CD14-positive monocyte (primary cell): ENCODE results near the gene GMPPA. TPM values are rescaled to one million over a fixed set of nuclear protein-coding genes. Genes with fewer than 3 reads are reported as not detected.
A peak's percentile ranks its signal among the peaks of the same experiment; 100 is the strongest.

Source experiments
- DNase-seq, 3 donors: peaks; one replicate each; pipeline ENCODE4 v3.0.0-alpha.2; 2011 to 2022
- H2AFZ ChIP-seq: 2 replicates; pipeline ENCODE4 v1.6.0; 2012; ENCODE audit warnings: mild to moderate bottlenecking, low read depth, low read length, inconsistent platforms; ENCODE audit not compliant: insufficient read depth, poor library complexity, severe bottlenecking
- H3K27ac ChIP-seq, 2 donors: 1 replicate in 1 of 2; 2 replicates in 1 of 2; pipeline ENCODE4 v1.5.1; 2012 to 2013; ENCODE audit warnings: low read length in 2 of 2, control low read depth in 1 of 2, inconsistent platforms in 1 of 2, low read depth in 1 of 2, mild to moderate bottlenecking in 1 of 2
- H3K27me3 ChIP-seq, 2 donors: one replicate each; pipeline versions ENCODE4 v1.6.0 to v1.6.1; 2011 to 2013; ENCODE audit warnings: low read length in 2 of 2; ENCODE audit not compliant: control insufficient read depth in 2 of 2, insufficient read depth in 2 of 2
- H3K36me3 ChIP-seq, 2 donors: replicated peaks in 1 of 2; 1 replicate in 1 of 2; 2 replicates in 1 of 2; pipeline versions ENCODE4 v1.5.1 to v1.6.1; 2012 to 2013; ENCODE audit warnings: low read length in 2 of 2, control low read depth in 1 of 2, inconsistent platforms in 1 of 2, mild to moderate bottlenecking in 1 of 2; ENCODE audit not compliant: insufficient read depth in 2 of 2, control insufficient read depth in 1 of 2
- H3K4me1 ChIP-seq, 2 donors: 1 replicate in 1 of 2; 2 replicates in 1 of 2; pipeline versions ENCODE4 v1.5.1 to v1.6.1; 2012 to 2013; ENCODE audit warnings: low read length in 2 of 2, control low read depth in 1 of 2, inconsistent platforms in 1 of 2, mild to moderate bottlenecking in 1 of 2, moderate library complexity in 1 of 2; ENCODE audit not compliant: insufficient read depth in 2 of 2, control insufficient read depth in 1 of 2
- H3K4me2 ChIP-seq: replicated peaks from 2 replicates; pipeline ENCODE3; 2012; ENCODE audit warnings: low read length, moderate library complexity, mild to moderate bottlenecking; ENCODE audit not compliant: poor library complexity, severe bottlenecking; ENCODE audit errors: extremely low read depth
- H3K4me3 ChIP-seq, 3 experiments: fragments of 200-600 bp in 1 of 3; sonication (generic) in 1 of 3; replicated peaks in 1 of 3; 1 replicate in 2 of 3; 2 replicates in 1 of 3; pipeline ENCODE4 v1.5.1; 2011 to 2013; ENCODE audit warnings: low read length in 3 of 3, mild to moderate bottlenecking in 3 of 3, control low read depth in 2 of 3, low read depth in 2 of 3, inconsistent platforms in 1 of 3, moderate library complexity in 1 of 3
- H3K79me2 ChIP-seq: 2 replicates; pipeline ENCODE4 v1.6.0; 2012; ENCODE audit warnings: mild to moderate bottlenecking, control low read depth, inconsistent platforms, low read length, moderate library complexity; ENCODE audit not compliant: insufficient read depth
- H3K9ac ChIP-seq: 2 replicates; pipeline ENCODE4 v1.6.0; 2017; ENCODE audit warnings: low read length, mild to moderate bottlenecking; ENCODE audit not compliant: insufficient read depth, poor library complexity, severe bottlenecking
- H3K9me3 ChIP-seq, 2 donors: replicated peaks in 1 of 2; 1 replicate in 1 of 2; 2 replicates in 1 of 2; pipeline versions ENCODE4 v1.5.1 to v1.6.1; 2012 to 2013; ENCODE audit warnings: low read length in 2 of 2, control low read depth in 1 of 2; ENCODE audit not compliant: control insufficient read depth in 1 of 2, insufficient read depth in 1 of 2
- H4K20me1 ChIP-seq: 2 replicates; pipeline ENCODE4 v1.6.0; 2012; ENCODE audit warnings: mild to moderate bottlenecking, low read length, control low read depth, moderate library complexity; ENCODE audit not compliant: insufficient read depth
- H3K27ac Mint-ChIP-seq, 7 donors: one replicate each; pipeline ENCODE4 v1.8.0; 2020; ENCODE audit warnings: mild to moderate bottlenecking in 7 of 7, mixed read lengths in 7 of 7, moderate library complexity in 6 of 7, inconsistent platforms in 2 of 7
- H3K27me3 Mint-ChIP-seq, 3 donors: one replicate each; pipeline ENCODE4 v1.8.0; 2021 to 2022; ENCODE audit warnings: low read depth in 3 of 3, mild to moderate bottlenecking in 3 of 3, mixed read lengths in 3 of 3, moderate library complexity in 3 of 3, inconsistent platforms in 1 of 3
- H3K36me3 Mint-ChIP-seq, 2 donors: one replicate each; pipeline ENCODE4 v1.8.0; 2020; ENCODE audit warnings: mixed read lengths in 2 of 2, inconsistent platforms in 1 of 2, mild to moderate bottlenecking in 1 of 2
- H3K4me1 Mint-ChIP-seq: one replicate; pipeline ENCODE4 v1.8.0; 2020; ENCODE audit warnings: mild to moderate bottlenecking, mixed read lengths
- H3K4me3 Mint-ChIP-seq, 2 donors: one replicate each; pipeline ENCODE4 v1.8.0; 2020; ENCODE audit warnings: mild to moderate bottlenecking in 2 of 2, mixed read lengths in 2 of 2, moderate library complexity in 1 of 2
- H3K9me3 Mint-ChIP-seq, 7 donors: one replicate each; pipeline ENCODE4 v1.8.0; 2020 to 2022; ENCODE audit warnings: mixed read lengths in 7 of 7, mild to moderate bottlenecking in 6 of 7, moderate library complexity in 6 of 7, inconsistent platforms in 2 of 7
- WGBS: methylation state at CpG from one replicate; pipeline ENCODE4 v1.1.5; 2013; ENCODE audit warnings: missing lambda C conversion rate; ENCODE audit not compliant: insufficient coverage; 5-methylcytosine and 5-hydroxymethylcytosine counted together
- intact Hi-C, 2 donors: fragments of 100-400 bp; cut with micrococcal nuclease; formaldehyde crosslinking; loops; one replicate each; pipeline versions ENCODE4 v1.15.0 to v1.15.1; 2023
- polyA plus RNA-seq, 3 donors: library from polyadenylated mRNA; depleted of rRNA in 1 of 3; unstranded in 2 of 3; stranded (reverse) in 1 of 3; fragments of 300-500 nt in 2 of 3; fragments of >200 nt in 1 of 3; fragmentation: Illumina TruSeq in 2 of 3; gene quantifications; 1 replicate in 2 of 3; 2 replicates in 1 of 3; pipeline ENCODE4 v1.2.3, GENCODE V29; 2012 to 2021
- TF ChIP-seq, protein P1 (sequence below): fragments of 200-600 bp; IDR thresholded peaks from one replicate; pipeline ENCODE4 v1.8.0; 2022; ENCODE audit warnings: antibody characterized with exemption, mild to moderate bottlenecking

Gene GMPPA
- polyA plus RNA-seq, 3 donors, result 35.5 to 71.2 (median 35.9) TPM

DNA sequence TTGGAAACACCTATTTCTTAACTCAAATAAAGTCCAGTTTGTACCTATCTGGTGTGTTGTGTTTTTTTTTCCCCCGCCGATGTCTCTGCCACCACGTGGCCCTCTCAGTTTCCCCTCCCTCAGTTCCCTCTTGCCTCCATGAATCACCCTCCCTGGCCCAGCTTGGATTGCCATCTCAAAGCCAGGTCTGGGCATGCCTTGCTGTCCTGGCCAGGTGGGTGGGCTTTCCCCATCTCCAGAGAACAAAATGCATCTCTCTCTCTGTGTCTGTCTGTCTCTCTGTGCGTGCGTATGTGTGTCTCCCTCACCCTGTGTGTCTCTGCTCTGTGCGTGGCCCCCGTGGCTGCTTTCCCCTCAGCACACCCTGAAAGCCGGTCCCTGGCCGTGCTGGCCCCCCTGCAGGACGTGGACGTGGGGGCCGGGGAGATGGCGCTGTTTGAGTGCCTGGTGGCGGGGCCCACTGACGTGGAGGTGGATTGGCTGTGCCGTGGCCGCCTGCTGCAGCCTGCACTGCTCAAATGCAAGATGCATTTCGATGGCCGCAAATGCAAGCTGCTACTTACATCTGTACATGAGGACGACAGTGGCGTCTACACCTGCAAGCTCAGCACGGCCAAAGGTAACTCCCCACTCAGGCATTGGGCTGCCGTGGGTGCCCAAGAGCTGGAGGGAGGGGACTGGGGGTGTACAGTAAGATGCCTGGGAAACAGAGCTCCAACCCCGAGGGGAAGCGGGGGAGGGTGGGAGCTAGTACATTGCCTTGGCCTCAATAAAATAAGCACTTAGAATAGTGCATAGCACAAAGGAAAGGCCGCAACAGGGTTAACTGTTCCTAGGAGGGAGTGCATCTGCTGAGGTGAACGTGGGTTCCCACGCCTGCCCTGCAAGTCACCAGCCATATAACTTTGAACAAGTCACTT, 31.6 kb upstream of the GMPPA start:
- Histone ChIP-seq H3K4me1 (no peaks in the 10 kb centered on the region), H4K20me1 (no peaks in the 10 kb centered on the region), H3K79me2 (no peaks in the 10 kb centered on the region), H3K9ac (no peak overlapping the region), H3K27ac (no peak overlapping the region), H2AFZ (no peak overlapping the region), H3K27me3 (no peaks in the 10 kb centered on the region), H3K9me3 (no peaks in the 10 kb centered on the region), H3K4me3 (no peak overlapping the region), H3K36me3 (no peaks in the 10 kb centered on the region), H3K4me2 (no peak overlapping the region)
- TF ChIP-seq, protein P1, sequence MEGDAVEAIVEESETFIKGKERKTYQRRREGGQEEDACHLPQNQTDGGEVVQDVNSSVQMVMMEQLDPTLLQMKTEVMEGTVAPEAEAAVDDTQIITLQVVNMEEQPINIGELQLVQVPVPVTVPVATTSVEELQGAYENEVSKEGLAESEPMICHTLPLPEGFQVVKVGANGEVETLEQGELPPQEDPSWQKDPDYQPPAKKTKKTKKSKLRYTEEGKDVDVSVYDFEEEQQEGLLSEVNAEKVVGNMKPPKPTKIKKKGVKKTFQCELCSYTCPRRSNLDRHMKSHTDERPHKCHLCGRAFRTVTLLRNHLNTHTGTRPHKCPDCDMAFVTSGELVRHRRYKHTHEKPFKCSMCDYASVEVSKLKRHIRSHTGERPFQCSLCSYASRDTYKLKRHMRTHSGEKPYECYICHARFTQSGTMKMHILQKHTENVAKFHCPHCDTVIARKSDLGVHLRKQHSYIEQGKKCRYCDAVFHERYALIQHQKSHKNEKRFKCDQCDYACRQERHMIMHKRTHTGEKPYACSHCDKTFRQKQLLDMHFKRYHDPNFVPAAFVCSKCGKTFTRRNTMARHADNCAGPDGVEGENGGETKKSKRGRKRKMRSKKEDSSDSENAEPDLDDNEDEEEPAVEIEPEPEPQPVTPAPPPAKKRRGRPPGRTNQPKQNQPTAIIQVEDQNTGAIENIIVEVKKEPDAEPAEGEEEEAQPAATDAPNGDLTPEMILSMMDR, result no peak
- H3K4me1 Mint-ChIP-seq, result no peaks in the 10 kb centered on the region
- H3K27me3 Mint-ChIP-seq, result peaks cover 4 to 6% (median 4%) of the 10 kb centered on the region in 3 donors
- peaks cover 0 to 2% (median 0%) of the 10 kb centered on the region in 7 donors for H3K9me3 Mint-ChIP-seq
- no peaks in the 10 kb centered on the region for H3K36me3 Mint-ChIP-seq
- H3K27ac Mint-ChIP-seq, result peak overlapping the region in 2 of 7 donors; percentile 10 to 12
- WGBS, result 94% methylated on average over 18 of the region's 28 CpGs
- intact Hi-C loops, result no loop called here
- DNase-seq, result no peak
- H3K4me3 Mint-ChIP-seq, result no peak overlapping the region

DNA sequence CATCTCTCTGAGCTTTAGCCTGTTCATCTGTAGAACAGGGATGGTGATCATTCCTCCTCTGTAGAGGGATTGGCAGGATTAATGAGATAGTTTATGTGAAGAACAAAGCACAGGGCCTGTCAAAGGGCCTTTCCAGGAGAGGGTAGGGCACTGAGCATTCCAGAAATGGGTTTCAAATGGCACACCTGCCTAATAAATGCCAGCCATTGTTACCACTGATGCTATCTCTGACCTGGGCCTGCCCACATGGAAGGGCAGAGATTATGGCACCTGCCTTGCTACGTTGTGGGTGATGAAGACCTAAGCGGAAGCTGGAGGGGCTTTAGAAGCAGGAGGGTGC, 31.0 kb upstream of the GMPPA start:
- TF ChIP-seq, protein P1, result no peak
- no peak overlapping the region for H3K27ac Mint-ChIP-seq
- no peak overlapping the region for H3K9ac ChIP-seq

More for the DNA sequence above, 31.0 kb upstream of the GMPPA start:
- Histone ChIP-seq H3K27me3 (no peaks in the 10 kb centered on the region), H3K4me3 (no peak overlapping the region), H3K36me3 (no peaks in the 10 kb centered on the region), H3K27ac (no peak overlapping the region), H4K20me1 (no peaks in the 10 kb centered on the region), H3K4me2 (no peak overlapping the region), H2AFZ (no peak overlapping the region), H3K79me2 (no peaks in the 10 kb centered on the region), H3K9me3 (no peaks in the 10 kb centered on the region), H3K4me1 (no peaks in the 10 kb centered on the region)
- Mint-ChIP-seq H3K9me3 (peaks cover 0 to 2% (median 0%) of the 10 kb centered on the region in 7 donors), H3K27me3 (peaks cover 3 to 6% (median 4%) of the 10 kb centered on the region in 3 donors), H3K4me1 (no peaks in the 10 kb centered on the region), H3K36me3 (no peaks in the 10 kb centered on the region), H3K4me3 (no peak overlapping the region)
- no peak for DNase-seq
- WGBS, result 96% methylated on average over 2 of the region's 2 CpGs
- intact Hi-C loops, result no loop called here
